ENCODE measurements around the gene TMEM115.

Gene TMEM115

GRCh38 chr3:50358911-50359759, at the start of gene TMEM115:
Gene TMEM115, minus strand, starts transcription at chr3:50359521. Its CDS starts 458 bp downstream, at chr3:50359063.
- Histone ChIP-seq H3K9me3 (ENCODE audit: control insufficient read depth, insufficient read depth, low read length) (no peaks in the 10 kb centered on the region), H3K4me3 (ENCODE audit: low read depth, low read length) (peak within 1 kb of the TSS; percentile 79), H3K4me1 (ENCODE audit: control insufficient read depth, insufficient read depth, low read length) (peaks cover 18% of the 10 kb centered on the region), H3K27me3 (ENCODE audit: control insufficient read depth, insufficient read depth, low read length) (peaks cover 5% of the 10 kb centered on the region; the same call in 1 of the 2 replicates), H3K36me3 (ENCODE audit: control insufficient read depth, insufficient read depth, low read length) (peaks cover 32% of the 10 kb centered on the region), H3K9ac (ENCODE audit: low read depth, low read length) (peak within 1 kb of the TSS; percentile 53), H3K27ac (ENCODE audit: low read depth, low read length) (no peak within 1 kb of the TSS)

GRCh38 chr3:50408443-50408944, 49.2 kb upstream of the TMEM115 start:
- Histone ChIP-seq H3K27me3 (ENCODE audit: control insufficient read depth, insufficient read depth, low read length) (peaks cover 7% of the 10 kb centered on the region), H3K9ac (ENCODE audit: low read depth, low read length) (no peak overlapping the region), H3K36me3 (ENCODE audit: control insufficient read depth, insufficient read depth, low read length) (no peaks in the 10 kb centered on the region), H3K4me1 (ENCODE audit: control insufficient read depth, insufficient read depth, low read length) (no peaks in the 10 kb centered on the region), H3K9me3 (ENCODE audit: control insufficient read depth, insufficient read depth, low read length) (no peaks in the 10 kb centered on the region), H3K4me3 (ENCODE audit: low read depth, low read length) (no peak overlapping the region), H3K27ac (ENCODE audit: low read depth, low read length) (no peak overlapping the region)

GRCh38 chr3:50406487-50406886, 47.2 kb upstream of the TMEM115 start:
- Histone ChIP-seq H3K27ac (ENCODE audit: low read depth, low read length) (no peak overlapping the region), H3K9me3 (ENCODE audit: control insufficient read depth, insufficient read depth, low read length) (no peaks in the 10 kb centered on the region), H3K4me3 (ENCODE audit: low read depth, low read length) (no peak overlapping the region), H3K36me3 (ENCODE audit: control insufficient read depth, insufficient read depth, low read length) (no peaks in the 10 kb centered on the region), H3K4me1 (ENCODE audit: control insufficient read depth, insufficient read depth, low read length) (no peaks in the 10 kb centered on the region), H3K27me3 (ENCODE audit: control insufficient read depth, insufficient read depth, low read length) (peaks cover 11% of the 10 kb centered on the region), H3K9ac (ENCODE audit: low read depth, low read length) (no peak overlapping the region)

GRCh38 chr3:50405249-50405648, 45.9 kb upstream of the TMEM115 start:
- H3K27ac ChIP-seq (ENCODE audit: low read depth, low read length): no peak overlapping the region
- no peaks in the 10 kb centered on the region for H3K36me3 ChIP-seq (ENCODE audit: control insufficient read depth, insufficient read depth, low read length)
- no peak overlapping the region for H3K4me3 ChIP-seq (ENCODE audit: low read depth, low read length)
- H3K9me3 ChIP-seq (ENCODE audit: control insufficient read depth, insufficient read depth, low read length): no peaks in the 10 kb centered on the region
- no peak overlapping the region for H3K9ac ChIP-seq (ENCODE audit: low read depth, low read length)
- no peaks in the 10 kb centered on the region for H3K4me1 ChIP-seq (ENCODE audit: control insufficient read depth, insufficient read depth, low read length)
- H3K27me3 ChIP-seq (ENCODE audit: control insufficient read depth, insufficient read depth, low read length): peaks cover 11% of the 10 kb centered on the region

- Histone ChIP-seq H3K4me3 (ENCODE audit: low read depth, low read length) (no peak overlapping the region), H3K9ac (ENCODE audit: low read depth, low read length) (no peak overlapping the region), H3K4me1 (ENCODE audit: control insufficient read depth, insufficient read depth, low read length) (no peaks in the 10 kb centered on the region), H3K27me3 (ENCODE audit: control insufficient read depth, insufficient read depth, low read length) (peaks cover 11% of the 10 kb centered on the region), H3K36me3 (ENCODE audit: control insufficient read depth, insufficient read depth, low read length) (no peaks in the 10 kb centered on the region), H3K27ac (ENCODE audit: low read depth, low read length) (no peak overlapping the region), H3K9me3 (ENCODE audit: control insufficient read depth, insufficient read depth, low read length) (no peaks in the 10 kb centered on the region)
Measured at GRCh38 chr3:50401978-50402595, 42.8 kb upstream of the TMEM115 start.

GRCh38 chr3:50396502-50396901, 37.2 kb upstream of the TMEM115 start:
- no peaks in the 10 kb centered on the region for H3K4me1 ChIP-seq (ENCODE audit: control insufficient read depth, insufficient read depth, low read length)
- H3K36me3 ChIP-seq (ENCODE audit: control insufficient read depth, insufficient read depth, low read length): no peaks in the 10 kb centered on the region
- H3K27me3 ChIP-seq (ENCODE audit: control insufficient read depth, insufficient read depth, low read length): no peaks in the 10 kb centered on the region; the same call in 1 of the 2 replicates
- no peaks in the 10 kb centered on the region for H3K9me3 ChIP-seq (ENCODE audit: control insufficient read depth, insufficient read depth, low read length)
- H3K27ac ChIP-seq (ENCODE audit: low read depth, low read length): no peak overlapping the region
- no peak overlapping the region for H3K4me3 ChIP-seq (ENCODE audit: low read depth, low read length)
- H3K9ac ChIP-seq (ENCODE audit: low read depth, low read length): no peak overlapping the region

GRCh38 chr3:50395070-50395860, 35.9 kb upstream of the TMEM115 start:
- no peaks in the 10 kb centered on the region for H3K4me1 ChIP-seq (ENCODE audit: control insufficient read depth, insufficient read depth, low read length)
- H3K9ac ChIP-seq (ENCODE audit: low read depth, low read length): no peak overlapping the region
- H3K4me3 ChIP-seq (ENCODE audit: low read depth, low read length): no peak overlapping the region
- no peaks in the 10 kb centered on the region; the same call in 1 of the 2 replicates for H3K27me3 ChIP-seq (ENCODE audit: control insufficient read depth, insufficient read depth, low read length)
- H3K27ac ChIP-seq (ENCODE audit: low read depth, low read length): no peak overlapping the region
- no peaks in the 10 kb centered on the region for H3K36me3 ChIP-seq (ENCODE audit: control insufficient read depth, insufficient read depth, low read length)
- H3K9me3 ChIP-seq (ENCODE audit: control insufficient read depth, insufficient read depth, low read length): no peaks in the 10 kb centered on the region

- no peaks in the 10 kb centered on the region for H3K4me1 ChIP-seq (ENCODE audit: control insufficient read depth, insufficient read depth, low read length)
- H3K9ac ChIP-seq (ENCODE audit: low read depth, low read length): no peak overlapping the region
- no peaks in the 10 kb centered on the region for H3K9me3 ChIP-seq (ENCODE audit: control insufficient read depth, insufficient read depth, low read length)
- H3K27ac ChIP-seq (ENCODE audit: low read depth, low read length): no peak overlapping the region
- H3K4me3 ChIP-seq (ENCODE audit: low read depth, low read length): no peak overlapping the region
- H3K36me3 ChIP-seq (ENCODE audit: control insufficient read depth, insufficient read depth, low read length): no peaks in the 10 kb centered on the region
- no peaks in the 10 kb centered on the region; the same call in 1 of the 2 replicates for H3K27me3 ChIP-seq (ENCODE audit: control insufficient read depth, insufficient read depth, low read length)
Measured at GRCh38 chr3:50393061-50393460, 33.7 kb upstream of the TMEM115 start.

GRCh38 chr3:50392101-50392715, 32.9 kb upstream of the TMEM115 start:
- Histone ChIP-seq H3K27ac (ENCODE audit: low read depth, low read length) (no peak overlapping the region), H3K27me3 (ENCODE audit: control insufficient read depth, insufficient read depth, low read length) (no peaks in the 10 kb centered on the region; the same call in 1 of the 2 replicates), H3K9me3 (ENCODE audit: control insufficient read depth, insufficient read depth, low read length) (no peaks in the 10 kb centered on the region), H3K36me3 (ENCODE audit: control insufficient read depth, insufficient read depth, low read length) (no peaks in the 10 kb centered on the region), H3K9ac (ENCODE audit: low read depth, low read length) (no peak overlapping the region), H3K4me1 (ENCODE audit: control insufficient read depth, insufficient read depth, low read length) (no peaks in the 10 kb centered on the region), H3K4me3 (ENCODE audit: low read depth, low read length) (no peak overlapping the region)

- Histone ChIP-seq H3K9me3 (ENCODE audit: control insufficient read depth, insufficient read depth, low read length) (no peaks in the 10 kb centered on the region), H3K4me3 (ENCODE audit: low read depth, low read length) (no peak overlapping the region), H3K4me1 (ENCODE audit: control insufficient read depth, insufficient read depth, low read length) (no peaks in the 10 kb centered on the region), H3K27me3 (ENCODE audit: control insufficient read depth, insufficient read depth, low read length) (no peaks in the 10 kb centered on the region; the same call in 1 of the 2 replicates), H3K9ac (ENCODE audit: low read depth, low read length) (no peak overlapping the region), H3K36me3 (ENCODE audit: control insufficient read depth, insufficient read depth, low read length) (no peaks in the 10 kb centered on the region), H3K27ac (ENCODE audit: low read depth, low read length) (no peak overlapping the region)
Measured at GRCh38 chr3:50390508-50391224, 31.3 kb upstream of the TMEM115 start.

Measured in HUES48 (cell line).